Thyroid gland (tissue), 4 donors: Measurements from ENCODE around the gene TMEM131L.

Source experiments
- POLR2A ChIP-seq, 2 donors: fragments of 450-650 bp; IDR thresholded peaks; one replicate each; pipeline ENCODE4 v1.6.1; 2017; ENCODE audit warnings: antibody characterized with exemption in 2 of 2, mild to moderate bottlenecking in 2 of 2, moderate library complexity in 1 of 2
- TF ChIP-seq, protein P1 (sequence below), 6 experiments: fragments of 200-600 bp in 3 of 6; fragments of 450-650 bp in 3 of 6; sonication (generic) in 3 of 6; IDR thresholded peaks; one replicate each; pipeline ENCODE4 v1.5.1; 2016 to 2019; ENCODE audit warnings: antibody characterized with exemption in 6 of 6, mild to moderate bottlenecking in 2 of 6, inconsistent platforms in 1 of 6, moderate library complexity in 1 of 6

DNA sequence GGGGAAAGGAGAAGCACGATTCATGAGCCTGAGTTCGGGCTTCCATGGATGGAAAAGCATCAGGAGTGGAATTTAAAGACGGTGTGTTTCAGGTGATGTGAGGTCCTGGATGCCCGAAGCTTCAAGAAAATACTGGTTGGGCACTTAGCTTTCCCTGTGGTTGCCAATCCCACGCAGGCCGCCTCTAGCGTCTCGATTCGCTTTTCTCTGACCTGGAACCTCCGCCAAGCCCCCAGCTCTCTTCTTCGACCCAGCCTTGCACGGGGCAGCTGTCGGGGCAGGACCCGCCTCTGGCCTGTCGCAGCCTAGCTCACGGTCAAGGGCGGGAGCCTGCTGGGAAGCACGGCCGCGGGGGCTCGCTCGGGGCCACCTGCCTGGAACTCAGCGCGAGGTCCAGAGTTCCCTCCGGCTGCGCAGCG is 217.6 kb downstream of the TMEM131L start:
- TF ChIP-seq, protein P1, sequence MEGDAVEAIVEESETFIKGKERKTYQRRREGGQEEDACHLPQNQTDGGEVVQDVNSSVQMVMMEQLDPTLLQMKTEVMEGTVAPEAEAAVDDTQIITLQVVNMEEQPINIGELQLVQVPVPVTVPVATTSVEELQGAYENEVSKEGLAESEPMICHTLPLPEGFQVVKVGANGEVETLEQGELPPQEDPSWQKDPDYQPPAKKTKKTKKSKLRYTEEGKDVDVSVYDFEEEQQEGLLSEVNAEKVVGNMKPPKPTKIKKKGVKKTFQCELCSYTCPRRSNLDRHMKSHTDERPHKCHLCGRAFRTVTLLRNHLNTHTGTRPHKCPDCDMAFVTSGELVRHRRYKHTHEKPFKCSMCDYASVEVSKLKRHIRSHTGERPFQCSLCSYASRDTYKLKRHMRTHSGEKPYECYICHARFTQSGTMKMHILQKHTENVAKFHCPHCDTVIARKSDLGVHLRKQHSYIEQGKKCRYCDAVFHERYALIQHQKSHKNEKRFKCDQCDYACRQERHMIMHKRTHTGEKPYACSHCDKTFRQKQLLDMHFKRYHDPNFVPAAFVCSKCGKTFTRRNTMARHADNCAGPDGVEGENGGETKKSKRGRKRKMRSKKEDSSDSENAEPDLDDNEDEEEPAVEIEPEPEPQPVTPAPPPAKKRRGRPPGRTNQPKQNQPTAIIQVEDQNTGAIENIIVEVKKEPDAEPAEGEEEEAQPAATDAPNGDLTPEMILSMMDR (IDR thresholded peaks at IDR 0.05) = no peak
- TF ChIP-seq POLR2A (IDR thresholded peaks at IDR 0.05) = no peak
